SW 1271 (cell line): ENCODE results near the gene COPG1.
"Not testable (repeated sequence)": the region's sequence is repeated elsewhere in the genome, so short reads cannot be mapped to it uniquely, and the experiment has no call there.

Experiments used
- DNase-seq, 2 experiments: peaks; one replicate each; lab custom pipeline; 2025; lab: John Stamatoyannopoulos, UW

Gene COPG1

GRCh38 chr3:129249284-129250065, at the start of gene COPG1:
Gene COPG1, plus strand, starts transcription at chr3:129249606. Its CDS starts 104 bp downstream, at chr3:129249710.
- DNase-seq: peak; percentile 53 to 86

DNA sequence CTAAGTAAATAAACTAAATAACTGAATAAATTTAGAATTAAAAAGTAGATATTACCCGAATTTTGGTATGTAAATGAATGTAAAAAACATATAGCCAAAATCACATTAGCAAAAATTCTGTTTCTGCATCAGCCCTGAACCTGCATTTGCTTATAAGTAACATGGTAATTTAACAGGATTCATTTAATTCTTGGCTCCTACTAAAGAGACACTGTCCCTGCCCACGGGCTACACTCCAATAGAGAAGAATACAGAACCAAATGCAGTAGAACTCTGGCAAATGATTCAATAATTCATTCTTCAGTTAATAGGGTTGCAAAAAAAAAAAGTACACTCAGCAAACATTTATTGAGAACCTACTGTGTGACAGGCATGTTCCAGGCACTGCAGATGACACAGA, 44.9 kb upstream of the COPG1 start:
- DNase-seq: no peak

DNA sequence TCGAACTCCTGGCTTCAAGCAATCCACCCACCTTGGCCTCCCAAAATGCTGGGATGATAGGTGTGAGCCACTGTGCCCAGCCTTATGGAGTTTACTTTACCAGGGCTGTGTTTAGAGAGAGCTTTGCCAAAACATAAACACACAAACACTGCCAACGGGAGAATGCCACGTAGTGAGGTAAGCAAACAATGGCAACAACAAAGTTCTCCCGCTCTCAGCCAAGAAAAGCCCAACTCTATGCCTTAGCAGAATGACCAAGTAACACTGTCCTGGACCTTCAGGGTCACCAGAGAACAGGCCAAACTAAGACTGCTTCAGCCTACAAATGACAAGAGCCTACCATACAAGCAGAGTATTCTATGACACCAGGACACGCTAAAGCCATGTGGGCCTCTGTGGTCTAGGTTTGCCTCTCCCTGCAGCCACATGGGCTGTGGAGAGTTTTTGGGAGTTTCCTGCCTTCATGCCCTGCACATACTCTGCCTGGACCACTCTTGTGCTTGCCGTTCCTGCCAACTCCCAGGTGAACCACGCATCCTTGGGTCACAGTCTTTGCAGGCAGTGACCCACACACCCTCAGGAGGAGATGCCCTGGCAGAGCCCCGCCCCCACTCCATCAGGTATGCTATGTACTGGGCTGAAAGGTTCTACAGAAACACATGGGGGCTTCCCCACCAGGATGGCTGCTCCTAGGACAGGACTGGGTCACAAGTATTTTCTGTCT, 44.1 kb upstream of the COPG1 start:
- no peak for DNase-seq

DNA sequence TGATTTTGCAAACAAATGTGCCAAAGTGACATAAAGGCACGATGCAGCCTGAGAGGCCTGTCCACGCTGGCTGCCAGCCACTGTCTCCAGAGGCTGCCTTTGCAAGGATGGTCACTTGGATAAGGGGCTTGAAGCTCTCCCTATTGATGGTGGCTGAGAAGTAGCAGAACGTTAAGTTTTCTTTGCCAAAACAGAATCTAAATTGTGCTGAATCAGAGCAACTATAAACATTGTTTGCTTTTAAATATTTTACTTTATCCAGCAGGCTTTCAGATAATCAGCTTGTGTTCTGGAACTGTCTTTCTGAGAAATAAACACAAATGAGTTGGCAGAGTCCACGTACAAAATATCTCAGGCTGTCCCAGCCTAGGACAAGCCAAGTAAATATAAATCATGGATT, 41.9 kb upstream of the COPG1 start:
- DNase-seq: no peak

GRCh38 chr3:129211345-129211744, 38.1 kb upstream of the COPG1 start:
- no peak for DNase-seq

DNA sequence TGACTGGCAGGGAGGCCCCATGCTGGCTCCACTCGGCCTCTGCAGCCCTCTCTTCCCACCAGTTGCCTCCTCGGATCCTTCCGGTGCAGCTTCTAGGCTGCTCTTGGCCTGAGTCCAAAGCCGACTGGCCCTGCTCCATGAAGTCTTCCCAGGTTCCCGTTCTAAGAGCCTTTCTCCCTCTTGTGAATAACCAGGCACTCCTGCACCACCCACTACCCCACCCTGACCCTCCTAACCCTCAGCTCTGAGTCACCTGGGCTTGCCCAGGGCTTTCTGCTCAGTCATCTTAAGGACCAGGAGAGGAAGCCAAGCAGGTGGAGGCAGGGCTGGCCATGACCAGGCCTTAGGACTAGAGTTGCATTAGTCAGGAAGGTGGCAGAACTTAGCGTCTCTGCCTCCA, 37.6 kb upstream of the COPG1 start:
- DNase-seq: peak; percentile 66 to 86

- DNase-seq: no peak
Observed at GRCh38 chr3:129213238-129213637, 36.2 kb upstream of the COPG1 start.

- DNase-seq: no peak
Observed at GRCh38 chr3:129218742-129219141, 30.7 kb upstream of the COPG1 start.

DNA sequence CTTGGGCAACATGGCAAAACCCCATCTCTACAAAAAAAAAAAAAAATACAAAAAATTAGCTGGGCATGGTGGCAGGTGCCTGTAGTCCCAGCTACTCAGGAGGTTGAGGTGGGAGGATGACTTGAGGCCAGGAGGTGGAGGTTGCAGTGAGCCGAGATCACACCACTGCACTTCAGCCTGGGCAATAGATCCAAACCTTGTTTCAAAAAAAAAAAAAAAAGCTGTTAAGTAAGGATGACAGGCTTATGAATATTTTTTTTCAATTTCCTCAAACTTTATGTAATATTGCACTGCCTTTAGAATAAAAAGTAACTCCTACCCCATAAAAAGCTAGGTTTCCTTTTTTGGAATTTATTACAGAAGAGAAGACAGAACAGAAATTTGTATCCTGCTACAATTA, 25.0 kb upstream of the COPG1 start:
- DNase-seq: not testable (repeated sequence)

DNA sequence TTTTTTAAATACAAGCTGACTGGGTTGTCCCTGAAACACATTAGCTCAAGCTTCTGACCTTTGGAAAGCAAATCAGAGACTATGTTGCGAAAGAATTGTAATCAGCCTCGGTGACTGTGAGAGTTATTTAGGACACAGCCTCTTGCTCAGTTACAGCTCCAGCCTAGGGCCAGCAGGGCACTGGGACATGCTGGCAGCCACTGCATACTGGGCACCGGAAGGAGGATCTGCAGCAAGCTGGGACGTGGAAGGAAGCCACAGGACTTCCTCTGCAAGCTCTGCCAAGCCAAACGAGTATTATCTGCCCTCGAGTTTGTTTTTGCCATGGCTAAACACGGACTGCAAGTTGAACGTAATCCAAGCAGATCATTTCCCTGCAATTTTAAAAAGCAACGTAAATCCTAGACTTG, 24.4 kb upstream of the COPG1 start:
- peak; percentile 51 to 78 for DNase-seq

DNA sequence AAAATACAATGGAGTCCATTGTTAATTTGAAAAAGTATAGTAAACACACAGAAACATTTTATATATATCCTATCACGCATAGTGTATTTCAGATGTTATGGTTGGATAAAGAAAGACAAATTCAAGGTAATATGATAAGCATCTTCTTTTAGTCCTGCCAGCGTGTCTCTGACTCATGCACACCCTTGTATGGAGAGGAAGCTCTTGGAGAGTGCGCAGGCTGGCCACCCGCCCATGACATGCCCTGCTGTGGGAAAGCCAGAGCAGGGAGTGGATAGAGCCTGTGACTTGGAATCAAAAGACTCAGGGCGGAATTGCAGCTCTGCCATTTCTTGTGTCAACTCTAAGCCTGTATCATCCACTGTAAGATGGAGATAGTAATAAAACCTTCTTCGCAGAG, 23.0 kb upstream of the COPG1 start:
- peak; percentile 45 to 71 for DNase-seq

- DNase-seq: no peak
Observed at GRCh38 chr3:129228891-129229585, 20.4 kb upstream of the COPG1 start.

GRCh38 chr3:129230311-129231019, 18.9 kb upstream of the COPG1 start:
- peak; percentile 59 to 85 for DNase-seq

DNA sequence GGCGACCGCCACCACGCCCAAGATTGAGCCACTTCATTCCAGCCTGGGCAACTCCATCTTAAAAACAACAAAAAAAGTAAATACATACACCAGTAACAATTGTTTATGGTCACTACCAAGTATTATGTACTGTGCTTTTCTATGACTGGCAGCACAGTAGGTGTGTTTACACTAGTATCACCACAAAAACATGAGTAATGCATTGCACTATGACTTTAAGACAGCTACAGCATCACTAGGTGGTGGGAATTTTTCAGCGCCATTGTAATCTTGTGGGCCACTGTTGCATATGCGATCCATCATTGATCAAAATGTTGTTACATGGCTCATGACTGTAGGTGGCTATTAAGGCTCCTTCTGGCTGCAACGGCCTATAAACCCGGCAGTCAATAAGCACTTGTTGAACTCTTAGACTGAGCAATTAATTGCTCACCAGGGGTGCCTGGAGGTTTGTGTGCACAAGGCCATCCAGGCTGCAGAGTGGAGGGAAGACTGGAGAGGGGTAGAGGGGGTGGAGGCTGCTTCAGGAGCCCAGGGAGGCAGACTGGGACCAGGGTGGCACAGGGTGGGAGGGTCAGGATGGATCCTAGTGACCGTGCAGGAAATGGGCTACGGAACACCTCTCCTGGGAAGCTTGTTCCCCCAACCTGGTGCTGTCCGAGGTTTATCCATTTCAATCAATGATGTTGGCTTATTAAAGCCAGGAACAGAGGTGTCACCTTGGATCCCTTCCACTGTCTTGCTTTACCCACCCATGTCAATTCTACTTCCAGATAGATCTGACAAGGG, 17.9 kb upstream of the COPG1 start:
- no peak for DNase-seq

GRCh38 chr3:129233538-129233937, 15.9 kb upstream of the COPG1 start:
- DNase-seq: no peak

DNA sequence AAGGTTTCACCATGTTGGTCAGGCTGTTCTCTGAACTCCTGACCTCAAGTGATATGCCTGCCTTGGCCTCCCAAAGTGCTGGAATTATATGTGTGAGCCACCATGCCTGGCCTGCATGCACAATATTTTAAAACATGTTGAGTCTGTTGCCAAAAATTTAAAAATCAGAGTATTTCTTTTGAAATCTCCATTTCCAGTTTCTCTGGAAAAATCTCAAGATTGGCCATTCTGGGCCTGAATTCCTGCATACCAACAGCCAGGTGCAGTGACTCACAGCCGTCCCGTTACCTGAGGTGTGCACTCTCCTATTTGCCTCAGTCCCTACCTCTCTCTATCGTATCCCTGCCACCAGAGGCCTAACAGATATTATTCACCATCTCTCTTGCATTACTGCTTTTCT, 15.0 kb upstream of the COPG1 start:
- DNase-seq: no peak

GRCh38 chr3:129235344-129235917, 14.0 kb upstream of the COPG1 start:
- DNase-seq: no peak

GRCh38 chr3:129238945-129239705, 10.3 kb upstream of the COPG1 start:
- no peak for DNase-seq

DNA sequence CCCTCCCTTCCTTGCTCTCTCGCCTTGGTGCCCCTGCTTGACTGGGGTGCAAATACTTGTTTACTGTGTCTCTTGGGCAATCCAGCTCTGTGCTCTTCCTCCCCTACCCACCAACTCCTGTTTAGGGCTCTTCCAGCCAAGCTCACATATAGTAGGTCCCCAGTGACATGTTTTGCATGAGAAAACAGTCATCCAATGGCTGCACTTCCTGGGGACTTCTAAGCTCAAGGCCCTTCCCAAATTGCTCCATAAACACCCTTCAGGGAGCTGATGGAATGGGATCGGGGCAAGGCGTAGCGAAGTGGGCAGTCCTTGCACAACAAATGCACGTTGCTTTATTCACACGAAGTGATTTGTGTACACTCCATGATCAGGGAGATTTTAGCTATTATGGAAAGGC, 9.4 kb upstream of the COPG1 start:
- DNase-seq: no peak

- DNase-seq: no peak
Observed at GRCh38 chr3:129240436-129240835, 9.0 kb upstream of the COPG1 start.
